Activated CD4-positive, alpha-beta T cell treated with anti-CD3 and anti-CD28 coated beads for 36 hours (primary cell): ENCODE measurements around the gene SORBS1. TPM values are rescaled to one million over a fixed set of nuclear protein-coding genes. Genes with fewer than 3 reads are reported as not detected.

Experiments
- ATAC-seq: fragments of 200-7000 bp; cut with Tn5 transposase; one replicate; pipeline ENCODE4 v1.10.0; 2021; ENCODE audit warnings: mild to moderate bottlenecking, moderate library complexity
- CTCF ChIA-PET: fragments of 350-600 bp; sonication (Branson Sonifier 250); formaldehyde crosslinking; loops from one replicate; lab custom pipeline; 2021; ENCODE audit warnings: antibody characterized with exemption; lab: Charles Lee
- POLR2A ChIA-PET: fragments of 350-600 bp; sonication (Branson Sonifier 250); formaldehyde crosslinking; loops from one replicate; lab custom pipeline; 2021; ENCODE audit warnings: antibody characterized with exemption, inconsistent platforms; lab: Charles Lee
- DNase-seq: peaks from one replicate; pipeline ENCODE4 v3.0.0-alpha.2; 2020
- H3K27ac Mint-ChIP-seq: one replicate; pipeline ENCODE4 v1.8.0; 2021; ENCODE audit warnings: mixed read lengths
- H3K27me3 Mint-ChIP-seq: one replicate; pipeline ENCODE4 v1.8.0; 2021; ENCODE audit warnings: mixed read lengths
- H3K36me3 Mint-ChIP-seq: one replicate; pipeline ENCODE4 v1.8.0; 2021; ENCODE audit warnings: low read depth, mixed read lengths
- H3K4me1 Mint-ChIP-seq: one replicate; pipeline ENCODE4 v1.8.0; 2021; ENCODE audit warnings: mixed read lengths
- H3K4me3 Mint-ChIP-seq: one replicate; pipeline ENCODE4 v1.8.0; 2021; ENCODE audit warnings: mild to moderate bottlenecking, moderate library complexity, mixed read lengths
- H3K9me3 Mint-ChIP-seq: one replicate; pipeline ENCODE4 v1.8.0; 2021; ENCODE audit warnings: low read depth, mixed read lengths
- intact Hi-C, 2 experiments: fragments of 100-400 bp; cut with DNase I in 1 of 2; cut with micrococcal nuclease in 1 of 2; formaldehyde crosslinking; loops; one replicate each; pipeline versions ENCODE4 v1.14.2 to v1.15.1; 2022 to 2024; cut with DNase I, micrococcal nuclease
- total RNA-seq, 2 experiments: library from RNA; stranded (reverse); gene quantifications; one replicate each; pipeline ENCODE4 v1.2.3, GENCODE V29; 2021

The SORBS1 gene
- total RNA-seq, 2 experiments from 2014 or later, result 0.69 to 1.0 TPM

DNA sequence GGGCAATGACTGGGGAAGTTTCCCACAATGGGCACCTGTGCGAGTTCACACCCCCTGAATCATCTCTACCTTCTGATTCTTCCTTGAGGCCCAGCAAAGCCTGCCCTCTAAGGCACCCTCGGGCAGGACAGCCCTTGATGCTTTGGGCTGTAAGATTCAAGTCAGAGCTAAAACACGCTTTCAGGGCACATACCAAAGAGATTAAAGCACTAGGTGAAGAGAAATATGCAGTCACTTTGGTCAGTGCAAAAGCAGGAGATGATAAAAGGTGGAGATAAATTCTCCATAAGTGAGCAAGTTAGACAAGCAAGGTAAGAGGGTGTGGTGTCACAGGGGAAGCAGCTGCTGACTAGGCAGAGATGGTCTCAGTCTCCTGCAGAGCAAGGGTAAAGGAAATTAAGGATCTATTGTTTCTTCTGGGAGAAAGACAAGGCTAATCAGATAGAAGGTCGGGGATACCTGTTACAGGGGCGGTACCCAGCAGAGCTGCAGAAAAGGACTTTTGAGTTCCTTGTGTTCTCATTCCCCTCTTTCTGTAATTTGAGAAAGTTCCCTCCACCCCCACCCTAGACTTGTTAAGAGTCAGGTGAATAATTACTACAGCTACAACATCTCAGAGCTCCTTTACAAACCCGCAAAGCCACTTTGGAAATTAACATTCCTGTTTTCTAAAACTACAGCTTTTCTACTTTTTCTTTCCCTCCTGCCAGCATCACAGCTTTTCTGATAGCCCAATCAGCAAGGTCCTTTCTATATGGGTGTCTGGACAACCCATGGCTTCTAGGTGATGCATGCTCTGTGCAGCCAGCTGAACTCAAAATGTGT, 296.7 kb downstream of the SORBS1 start:
- peaks cover 3% of the 10 kb centered on the region for H3K27me3 Mint-ChIP-seq
- no peak overlapping the region for H3K4me3 Mint-ChIP-seq
- intact Hi-C loops, result no loop called here
- ChIA-PET CTCF (interaction anchor here (0.6 kb wide), 1 partner anchor 506 kb away, joined by 4 read pairs; no protein-coding TSS in a partner anchor), POLR2A (no interaction called here)
- ATAC-seq (no peak), DNase-seq (no peak)
- peaks cover 3% of the 10 kb centered on the region for H3K4me1 Mint-ChIP-seq
- H3K9me3 Mint-ChIP-seq, result no peaks in the 10 kb centered on the region
- no peaks in the 10 kb centered on the region for H3K36me3 Mint-ChIP-seq
- H3K27ac Mint-ChIP-seq, result no peak overlapping the region

DNA sequence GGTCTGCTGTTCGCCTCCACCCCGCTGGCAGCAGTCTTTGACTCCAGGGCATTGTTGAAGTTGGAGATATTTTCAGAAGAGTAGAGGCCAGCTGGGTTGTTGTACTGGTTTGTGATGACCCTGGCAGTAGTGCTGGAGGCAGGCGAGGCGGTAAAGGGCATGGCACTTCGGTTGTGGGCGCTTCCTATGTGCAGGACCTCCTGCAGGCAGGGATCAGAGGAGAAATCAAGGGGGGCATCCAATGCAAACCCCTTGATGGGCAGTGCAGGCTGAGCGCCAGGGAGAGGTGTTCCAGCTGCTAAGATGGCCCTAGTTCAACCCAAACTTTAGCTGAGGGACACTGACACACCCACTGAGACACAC, 297.3 kb downstream of the SORBS1 start:
- Mint-ChIP-seq H3K27me3 (peaks cover 3% of the 10 kb centered on the region), H3K9me3 (no peaks in the 10 kb centered on the region), H3K4me3 (no peak overlapping the region), H3K36me3 (no peaks in the 10 kb centered on the region), H3K4me1 (peaks cover 3% of the 10 kb centered on the region), H3K27ac (no peak overlapping the region)
- ATAC-seq (no peak), DNase-seq (no peak)
- CTCF ChIA-PET, result no interaction called here
- POLR2A ChIA-PET, result no interaction called here
- intact Hi-C loops, result no loop called here

DNA sequence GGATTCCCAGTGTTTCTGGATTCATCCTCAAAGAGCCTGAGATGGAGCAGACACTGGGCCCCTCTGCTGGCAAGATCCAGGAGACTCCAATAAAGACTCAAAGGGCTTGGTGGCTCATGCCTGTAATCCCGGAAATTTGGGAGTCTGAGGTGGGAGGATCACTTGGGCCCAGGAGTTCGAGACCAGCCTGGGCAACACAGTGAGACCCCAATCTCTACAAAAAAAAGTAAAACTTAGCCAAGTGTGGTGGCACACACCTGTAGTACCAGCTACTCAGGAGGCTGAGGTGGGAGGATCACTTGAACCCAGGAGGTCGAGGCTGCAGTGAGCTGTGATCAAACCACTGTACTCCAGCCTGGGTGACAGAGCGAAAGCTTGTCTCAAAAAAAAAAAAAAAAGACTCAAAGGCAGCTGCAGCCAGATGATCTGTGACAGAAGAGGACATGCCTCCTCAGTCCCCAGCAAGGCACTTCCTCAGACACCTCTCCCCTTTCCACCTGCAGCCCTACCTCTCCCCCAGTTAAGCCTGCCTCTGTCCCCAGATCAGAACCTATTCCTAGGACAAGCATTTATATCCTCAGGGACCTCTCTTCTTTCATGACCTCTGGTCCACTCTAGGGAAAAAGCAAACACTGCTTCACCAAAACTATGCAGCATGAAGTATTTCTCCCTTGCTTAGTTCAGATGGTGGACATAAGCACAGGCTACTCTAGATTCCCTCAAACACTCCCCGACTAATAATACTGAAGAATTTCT, 298.2 kb downstream of the SORBS1 start:
- DNase-seq (no peak), ATAC-seq (no peak)
- Mint-ChIP-seq H3K4me3 (no peak overlapping the region), H3K9me3 (no peaks in the 10 kb centered on the region), H3K27me3 (peaks cover 3% of the 10 kb centered on the region), H3K27ac (no peak overlapping the region), H3K36me3 (no peaks in the 10 kb centered on the region), H3K4me1 (peaks cover 3% of the 10 kb centered on the region)
- intact Hi-C loops, result no loop called here
- ChIA-PET CTCF (no interaction called here), POLR2A (no interaction called here)

DNA sequence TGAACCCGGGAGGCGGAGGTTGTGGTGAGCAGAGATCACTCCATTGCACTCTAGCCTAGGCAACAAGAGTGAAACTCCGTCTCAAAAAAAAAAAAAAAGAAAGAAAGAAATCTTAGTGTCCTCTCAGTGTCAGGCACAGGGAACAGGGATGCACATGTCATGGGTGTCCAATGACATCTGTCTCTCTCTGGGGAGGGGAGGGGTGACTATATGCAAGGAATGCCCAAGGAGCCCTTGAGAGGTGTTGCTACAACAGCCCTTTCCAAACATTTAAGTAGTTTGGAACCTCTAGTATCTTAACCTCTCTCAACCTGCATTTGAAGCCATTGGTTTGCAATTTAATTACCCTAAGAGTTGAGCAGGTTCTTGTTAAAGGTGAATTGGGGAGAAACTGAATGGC, 299.2 kb downstream of the SORBS1 start:
- Mint-ChIP-seq H3K27me3 (peaks cover 3% of the 10 kb centered on the region), H3K4me3 (no peak overlapping the region), H3K9me3 (no peaks in the 10 kb centered on the region), H3K27ac (no peak overlapping the region), H3K36me3 (no peaks in the 10 kb centered on the region), H3K4me1 (peaks cover 3% of the 10 kb centered on the region)
- intact Hi-C loops, result no loop called here
- DNase-seq, result no peak
- ChIA-PET POLR2A (no interaction called here), CTCF (interaction anchor here (1.2 kb wide), 1 partner anchor 112 kb away, joined by 4 read pairs; no protein-coding TSS in a partner anchor)
- ATAC-seq, result no peak

Other genes starting within 250 kb of the SORBS1 start
- gene ALDH18A1, start 95.3 kb upstream of the SORBS1 start, total RNA-seq, result 100 to 1,000 TPM; 117 to 120 TPM
- 10 to 100 TPM; 19.4 to 20.0 TPM for gene TCTN3, start 132.6 kb upstream of the SORBS1 start, total RNA-seq
- under 1 TPM in 1 of 2 experiments, not detected in 1; 0.37 TPM for gene ENTPD1, start 194.8 kb upstream of the SORBS1 start, total RNA-seq